Measurements from ENCODE around the gene LTBP4. TPM values are rescaled to one million over a fixed set of nuclear protein-coding genes. Genes with fewer than 3 reads are reported as not detected.
A peak's percentile ranks its signal among the peaks of the same experiment; 100 is the strongest.
"Not testable (repeated sequence)": the region's sequence is repeated elsewhere in the genome, so short reads cannot be mapped to it uniquely, and the experiment has no call there.

The LTBP4 gene, protein sequence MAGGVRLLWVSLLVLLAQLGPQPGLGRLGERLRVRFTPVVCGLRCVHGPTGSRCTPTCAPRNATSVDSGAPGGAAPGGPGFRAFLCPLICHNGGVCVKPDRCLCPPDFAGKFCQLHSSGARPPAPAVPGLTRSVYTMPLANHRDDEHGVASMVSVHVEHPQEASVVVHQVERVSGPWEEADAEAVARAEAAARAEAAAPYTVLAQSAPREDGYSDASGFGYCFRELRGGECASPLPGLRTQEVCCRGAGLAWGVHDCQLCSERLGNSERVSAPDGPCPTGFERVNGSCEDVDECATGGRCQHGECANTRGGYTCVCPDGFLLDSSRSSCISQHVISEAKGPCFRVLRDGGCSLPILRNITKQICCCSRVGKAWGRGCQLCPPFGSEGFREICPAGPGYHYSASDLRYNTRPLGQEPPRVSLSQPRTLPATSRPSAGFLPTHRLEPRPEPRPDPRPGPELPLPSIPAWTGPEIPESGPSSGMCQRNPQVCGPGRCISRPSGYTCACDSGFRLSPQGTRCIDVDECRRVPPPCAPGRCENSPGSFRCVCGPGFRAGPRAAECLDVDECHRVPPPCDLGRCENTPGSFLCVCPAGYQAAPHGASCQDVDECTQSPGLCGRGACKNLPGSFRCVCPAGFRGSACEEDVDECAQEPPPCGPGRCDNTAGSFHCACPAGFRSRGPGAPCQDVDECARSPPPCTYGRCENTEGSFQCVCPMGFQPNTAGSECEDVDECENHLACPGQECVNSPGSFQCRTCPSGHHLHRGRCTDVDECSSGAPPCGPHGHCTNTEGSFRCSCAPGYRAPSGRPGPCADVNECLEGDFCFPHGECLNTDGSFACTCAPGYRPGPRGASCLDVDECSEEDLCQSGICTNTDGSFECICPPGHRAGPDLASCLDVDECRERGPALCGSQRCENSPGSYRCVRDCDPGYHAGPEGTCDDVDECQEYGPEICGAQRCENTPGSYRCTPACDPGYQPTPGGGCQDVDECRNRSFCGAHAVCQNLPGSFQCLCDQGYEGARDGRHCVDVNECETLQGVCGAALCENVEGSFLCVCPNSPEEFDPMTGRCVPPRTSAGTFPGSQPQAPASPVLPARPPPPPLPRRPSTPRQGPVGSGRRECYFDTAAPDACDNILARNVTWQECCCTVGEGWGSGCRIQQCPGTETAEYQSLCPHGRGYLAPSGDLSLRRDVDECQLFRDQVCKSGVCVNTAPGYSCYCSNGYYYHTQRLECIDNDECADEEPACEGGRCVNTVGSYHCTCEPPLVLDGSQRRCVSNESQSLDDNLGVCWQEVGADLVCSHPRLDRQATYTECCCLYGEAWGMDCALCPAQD (N-terminal part only)
- polyA plus RNA-seq (2012; ENCODE audit: insufficient read depth, insufficient read length) = 72.0 TPM

GRCh38 chr19:40601134-40601974, at the start of gene LTBP4:
TSS of gene LTBP4 (plus strand) at chr19:40601369. CDS start at chr19:40601388, 19 bp downstream.
- peak within 1 kb of the TSS; percentile 31 for H3K4me3 ChIP-seq (ENCODE audit: low read length)
- DNase-seq (ENCODE audit: low read depth, low spot score) = no peak

DNA sequence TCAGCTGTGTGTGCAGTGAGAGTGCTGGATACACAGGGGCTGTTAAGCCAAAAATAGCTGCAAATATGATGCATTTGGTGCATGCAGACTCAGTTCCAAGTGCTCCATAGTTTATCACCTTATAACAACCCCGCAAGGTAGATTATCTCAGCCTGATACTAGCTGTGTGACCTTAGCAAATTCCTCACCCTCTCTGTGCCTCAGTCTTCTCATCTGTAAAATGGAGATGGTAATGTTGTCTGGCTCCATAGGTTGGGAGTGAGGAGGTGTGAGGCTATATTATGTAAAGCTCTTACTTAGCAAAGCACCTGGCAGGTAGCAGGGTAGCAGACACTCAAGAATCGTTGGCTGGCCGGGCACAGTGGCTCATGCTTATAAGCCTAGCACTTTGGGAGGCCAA, 48.3 kb upstream of the LTBP4 start:
- no peak for DNase-seq (ENCODE audit: low read depth, low spot score)
- H3K4me3 ChIP-seq (ENCODE audit: low read length) = no peak overlapping the region

- no peak overlapping the region for H3K4me3 ChIP-seq (ENCODE audit: low read length)
- DNase-seq (ENCODE audit: low read depth, low spot score) = no peak
Measured at GRCh38 chr19:40553885-40554857, 47.0 kb upstream of the LTBP4 start.

DNA sequence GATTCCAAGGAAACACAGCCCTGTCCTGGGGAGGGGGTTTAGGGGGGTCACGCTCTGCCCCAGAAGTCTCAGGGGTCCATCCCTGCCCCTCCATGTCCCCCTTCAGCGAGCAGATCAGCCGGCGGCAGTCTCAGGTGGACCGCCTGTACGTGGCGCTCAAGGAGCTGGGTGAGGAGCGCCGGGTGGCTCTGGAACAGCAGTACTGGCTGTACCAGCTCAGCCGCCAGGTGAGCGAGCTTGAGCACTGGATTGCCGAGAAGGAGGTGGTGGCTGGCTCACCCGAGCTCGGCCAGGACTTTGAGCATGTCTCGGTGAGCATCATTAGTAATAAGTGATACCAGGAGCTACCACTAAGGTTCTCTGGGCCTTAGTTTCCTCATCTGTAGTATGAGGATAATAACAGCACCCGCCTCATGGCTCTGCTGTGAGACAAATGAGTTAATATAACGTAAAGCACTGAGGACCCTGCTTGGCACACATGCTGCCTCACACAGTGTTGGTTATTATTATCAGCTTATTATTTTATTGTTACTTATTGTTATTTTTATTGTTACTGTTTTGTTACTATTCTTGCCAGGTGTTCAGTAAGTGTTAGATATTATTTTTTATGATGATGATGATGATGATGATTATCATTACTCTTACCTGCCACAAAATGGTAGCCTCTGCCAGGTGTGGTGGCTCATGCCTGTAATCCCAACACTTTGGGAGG, 45.0 kb upstream of the LTBP4 start:
- DNase-seq (ENCODE audit: low read depth, low spot score) = no peak
- no peak overlapping the region for H3K4me3 ChIP-seq (ENCODE audit: low read length)

- DNase-seq (ENCODE audit: low read depth, low spot score) = no peak
- H3K4me3 ChIP-seq (ENCODE audit: low read length) = no peak overlapping the region
Measured at GRCh38 chr19:40556953-40557530, 44.1 kb upstream of the LTBP4 start.

GRCh38 chr19:40559394-40559793, 41.8 kb upstream of the LTBP4 start:
- no peak overlapping the region for H3K4me3 ChIP-seq (ENCODE audit: low read length)
- no peak for DNase-seq (ENCODE audit: low read depth, low spot score)

- DNase-seq (ENCODE audit: low read depth, low spot score) = no peak
- H3K4me3 ChIP-seq (ENCODE audit: low read length) = no peak overlapping the region
Measured at GRCh38 chr19:40560092-40560507, 41.1 kb upstream of the LTBP4 start.

GRCh38 chr19:40561947-40562346, 39.2 kb upstream of the LTBP4 start:
- no peak for DNase-seq (ENCODE audit: low read depth, low spot score)
- H3K4me3 ChIP-seq (ENCODE audit: low read length) = no peak overlapping the region

- not testable (repeated sequence) for H3K4me3 ChIP-seq (ENCODE audit: low read length); DNase-seq (ENCODE audit: low read depth, low spot score)
Measured at GRCh38 chr19:40564535-40564934, 36.6 kb upstream of the LTBP4 start.

DNA sequence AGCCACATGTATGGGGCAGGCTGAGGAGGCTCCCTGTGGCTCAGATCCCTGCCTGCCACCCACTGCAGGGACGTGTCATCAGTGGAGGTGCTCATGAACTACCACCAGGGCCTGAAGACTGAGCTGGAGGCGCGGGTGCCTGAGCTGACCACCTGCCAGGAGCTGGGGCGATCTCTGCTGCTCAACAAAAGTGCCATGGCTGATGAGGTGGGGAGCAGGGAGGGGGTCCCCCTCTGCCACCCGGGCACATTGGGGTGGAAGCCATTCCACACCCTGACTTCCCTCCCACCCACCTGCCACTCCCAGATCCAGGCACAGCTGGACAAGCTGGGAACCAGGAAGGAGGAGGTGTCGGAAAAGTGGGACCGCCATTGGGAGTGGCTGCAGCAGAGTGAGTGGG, 35.8 kb upstream of the LTBP4 start:
- no peak overlapping the region for H3K4me3 ChIP-seq (ENCODE audit: low read length)
- no peak for DNase-seq (ENCODE audit: low read depth, low spot score)

DNA sequence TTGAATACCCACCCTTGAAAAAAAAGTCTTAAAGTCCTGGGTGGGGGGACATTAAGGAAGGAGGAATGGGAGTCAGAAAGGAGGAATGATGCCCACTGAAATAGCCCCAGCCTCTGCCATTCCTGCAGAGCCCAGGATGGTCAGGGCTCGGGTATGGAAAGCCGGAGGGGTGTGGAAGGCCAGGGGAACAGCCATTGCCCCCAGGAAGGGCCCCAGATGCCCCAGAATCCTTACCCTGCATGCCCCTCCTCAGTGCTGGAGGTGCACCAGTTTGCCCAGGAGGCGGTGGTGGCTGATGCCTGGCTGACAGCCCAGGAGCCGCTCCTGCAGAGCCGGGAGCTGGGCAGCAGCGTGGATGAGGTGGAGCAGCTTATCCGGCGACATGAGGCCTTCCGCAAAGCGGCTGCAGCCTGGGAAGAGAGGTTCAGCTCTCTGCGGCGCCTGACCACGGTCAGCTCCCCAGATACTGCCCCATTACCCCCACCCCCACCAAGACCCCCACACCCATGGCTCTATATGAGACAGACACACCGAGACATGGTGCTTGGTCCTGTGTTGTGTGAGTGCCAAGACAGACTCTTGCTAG, 35.2 kb upstream of the LTBP4 start:
- no peak overlapping the region for H3K4me3 ChIP-seq (ENCODE audit: low read length)
- no peak for DNase-seq (ENCODE audit: low read depth, low spot score)

GRCh38 chr19:40567040-40567749, 34.0 kb upstream of the LTBP4 start:
- H3K4me3 ChIP-seq (ENCODE audit: low read length) = no peak overlapping the region
- no peak for DNase-seq (ENCODE audit: low read depth, low spot score)

GRCh38 chr19:40567750-40568494, 33.2 kb upstream of the LTBP4 start:
- DNase-seq (ENCODE audit: low read depth, low spot score) = no peak
- H3K4me3 ChIP-seq (ENCODE audit: low read length) = no peak overlapping the region

DNA sequence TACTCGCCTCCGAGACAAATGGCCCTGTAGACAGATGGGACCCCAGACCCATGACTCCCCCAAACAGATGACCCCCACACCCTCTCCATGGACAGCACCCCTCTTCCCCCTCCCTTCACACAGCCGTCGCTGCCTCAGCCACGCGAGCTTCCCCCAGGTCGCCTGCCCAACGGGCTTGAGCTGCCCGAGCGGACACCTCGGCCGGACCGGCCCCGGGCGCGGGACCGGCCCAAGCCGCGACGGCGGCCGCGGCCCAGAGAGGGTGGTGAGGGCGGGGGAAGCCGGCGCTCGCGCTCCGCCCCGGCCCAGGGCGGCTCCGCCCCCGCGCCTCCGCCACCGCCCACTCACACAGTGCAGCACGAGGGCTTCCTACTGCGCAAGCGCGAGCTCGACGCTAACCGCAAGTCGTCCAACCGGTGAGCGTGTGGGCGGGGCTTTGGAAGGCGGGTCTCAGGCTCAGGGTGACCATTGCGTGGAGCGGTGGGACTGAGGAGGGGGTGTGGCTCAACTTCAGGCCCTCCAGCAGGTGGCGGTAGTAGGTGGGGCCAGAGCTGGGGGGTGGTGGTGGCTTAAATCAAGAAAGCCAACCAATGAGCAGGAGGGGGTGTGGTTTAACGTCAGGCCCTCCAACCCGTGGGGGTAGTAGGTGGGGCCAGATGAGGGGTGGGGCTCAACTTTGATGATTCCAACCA, 30.7 kb upstream of the LTBP4 start:
- H3K4me3 ChIP-seq (ENCODE audit: low read length) = peak overlapping the region; percentile 59
- peak; percentile 99 for DNase-seq (ENCODE audit: low read depth, low spot score)

Data from Jurkat, Clone E6-1 (cell line).